ENCODE results near the gene ZSCAN16. TPM values are rescaled to one million over a fixed set of nuclear protein-coding genes. Genes with fewer than 3 reads are reported as not detected.

The ZSCAN16 gene
- total and polyA plus RNA-seq, 10 of the 15 experiments (the other 5 are each of a cell fraction or from before 2014, with no cell fraction given), result 4.6 to 13.8 (median 10.3) TPM

- TF ChIP-seq SIX5 (IDR thresholded peaks at IDR 0.05; ENCODE audit: low read depth, low read length, severe bottlenecking), result no peak
- no peak for TF ChIP-seq NBN (IDR thresholded peaks at IDR 0.05)
- no peak for TF ChIP-seq KDM1A (IDR thresholded peaks at IDR 0.05; ENCODE audit: borderline replicate concordance)
- no peak for TF ChIP-seq E2F4 (IDR thresholded peaks at IDR 0.05; ENCODE audit: low read depth, low read length)
- TF ChIP-seq SMARCA5 (IDR thresholded peaks at IDR 0.05), result no peak
- TF ChIP-seq STAT3 (IDR thresholded peaks at IDR 0.05; ENCODE audit: low read depth, low read length), result no peak
- no peak for TF ChIP-seq ESRRA (IDR thresholded peaks at IDR 0.05; ENCODE audit: low read length)
- no peak for TF ChIP-seq TBL1XR1 (IDR thresholded peaks at IDR 0.05; ENCODE audit: low read depth, low read length)
- TF ChIP-seq SUPT20H (IDR thresholded peaks at IDR 0.05; ENCODE audit: borderline replicate concordance, control insufficient read depth, low read depth, low read length), result no peak
- TF ChIP-seq WRNIP1 (IDR thresholded peaks at IDR 0.05; ENCODE audit: borderline replicate concordance, low read depth, low read length), result no peak
- no peak for TF ChIP-seq ZNF384 (IDR thresholded peaks at IDR 0.05; ENCODE audit: borderline replicate concordance, low read depth, low read length)
- no peak for TF ChIP-seq SREBF2 (IDR thresholded peaks at IDR 0.05; ENCODE audit: low read length)
- no peak for TF ChIP-seq ASH2L (IDR thresholded peaks at IDR 0.05; ENCODE audit: borderline replicate concordance, low read depth)
- TF ChIP-seq PML (IDR thresholded peaks at IDR 0.05; ENCODE audit: low read length), result peak; percentile 23; the same call in 1 of the 2 replicates
- no peak for TF ChIP-seq FOXK2 (IDR thresholded peaks at IDR 0.05)
- TF ChIP-seq CBX5 (IDR thresholded peaks at IDR 0.05; ENCODE audit: low read depth), result no peak
- TF ChIP-seq RB1 (IDR thresholded peaks at IDR 0.05; ENCODE audit: borderline replicate concordance), result no peak
- TF ChIP-seq BCL3 (IDR thresholded peaks at IDR 0.05; ENCODE audit: borderline replicate concordance, insufficient read depth, low read depth, low read length, poor library complexity, severe bottlenecking), result no peak
- no peak for TF ChIP-seq IKZF1 (conservative IDR thresholded peaks at IDR 0.05)
- no peak for TF ChIP-seq NFYA (IDR thresholded peaks at IDR 0.05; ENCODE audit: borderline replicate concordance, low read depth, low read length)
- no peak for TF ChIP-seq BCLAF1 (IDR thresholded peaks at IDR 0.05)
- no peak for TF ChIP-seq RAD21 (IDR thresholded peaks at IDR 0.05; ENCODE audit: insufficient read depth, low read depth, low read length)
- TF ChIP-seq ATF3 (IDR thresholded peaks at IDR 0.05; ENCODE audit: borderline replicate concordance, extremely low read depth, low read depth, low read length), result no peak
- TF ChIP-seq SMC3 (IDR thresholded peaks at IDR 0.05; ENCODE audit: borderline replicate concordance, low read length), result no peak
- no peak for TF ChIP-seq EP300 (IDR thresholded peaks at IDR 0.05; ENCODE audit: borderline replicate concordance in 1 of 2, control insufficient read depth in 1 of 2, low read depth in 2 of 2, low read length in 2 of 2)
- TF ChIP-seq MEF2B (IDR thresholded peaks at IDR 0.05; ENCODE audit: partially characterized antibody, poor library complexity, severe bottlenecking), result no peak
- TF ChIP-seq ZBED1 (IDR thresholded peaks at IDR 0.05; ENCODE audit: borderline replicate concordance), result no peak
Observed at GRCh38 chr6:28161410-28162079, 37.1 kb downstream of the ZSCAN16 start (continued).

Data from GM12878 (cell line).